SK-N-DZ (cell line): Measurements from ENCODE around the gene PCSK5.

ENCODE experiments used
- DNase-seq: peaks from one replicate; pipeline ENCODE4 v3.0.0-alpha.2; 2015; ENCODE audit warnings: low spot score

Gene PCSK5

DNA sequence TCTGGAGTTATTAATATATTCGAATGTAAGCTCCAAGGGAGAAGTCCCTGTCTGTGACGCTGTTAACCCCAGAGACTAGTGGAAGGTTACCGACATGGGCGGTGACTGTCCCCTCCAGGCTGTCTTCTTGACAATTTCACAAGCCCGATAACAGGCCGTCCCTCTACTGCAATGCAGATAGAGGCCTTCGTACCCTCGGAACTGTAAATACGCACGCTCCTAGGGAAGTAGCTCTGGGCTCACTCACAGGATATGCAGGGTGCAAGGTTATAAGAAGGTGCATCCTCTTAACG is 504.4 kb downstream of the PCSK5 start:
- DNase-seq = peak; percentile 92

DNA sequence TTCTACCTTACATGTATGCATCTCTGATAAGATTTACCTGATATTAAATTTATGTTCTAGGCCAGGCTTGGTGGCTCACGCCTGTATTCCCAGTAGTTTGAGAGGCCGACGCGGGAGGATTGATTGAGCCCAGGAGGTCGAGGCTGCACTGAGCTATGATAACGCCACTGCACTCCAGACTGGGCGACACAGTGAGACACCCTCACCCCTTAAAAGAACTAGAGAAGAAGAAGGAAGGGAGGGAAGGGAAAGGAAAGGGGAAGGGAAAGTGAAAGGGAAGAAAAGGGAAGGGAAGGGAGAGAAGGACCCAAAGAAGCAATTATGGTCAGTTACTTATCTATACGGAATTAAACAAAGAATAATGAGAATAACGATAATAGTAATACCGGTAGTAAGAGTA is 504.9 kb downstream of the PCSK5 start:
- DNase-seq = no peak

DNA sequence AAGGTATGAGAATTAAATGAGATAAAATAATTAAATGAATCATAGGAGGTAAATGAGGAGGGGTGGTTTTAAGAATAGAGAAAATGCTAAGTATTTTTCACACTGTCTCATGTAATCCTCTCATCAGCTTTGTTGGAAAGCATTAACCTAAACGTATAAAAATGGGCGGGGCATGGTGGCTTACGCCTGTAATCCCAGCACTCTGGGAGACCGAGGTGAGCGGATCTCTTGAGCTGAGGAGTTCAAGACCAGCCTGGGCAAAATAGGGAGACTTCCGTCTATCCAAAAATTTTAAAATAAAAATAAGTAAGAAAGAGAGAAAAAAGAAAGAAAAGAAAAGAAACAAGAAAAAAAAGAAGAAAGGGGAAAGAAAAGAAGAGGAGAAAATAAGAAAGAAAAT is 505.7 kb downstream of the PCSK5 start:
- DNase-seq = no peak

DNA sequence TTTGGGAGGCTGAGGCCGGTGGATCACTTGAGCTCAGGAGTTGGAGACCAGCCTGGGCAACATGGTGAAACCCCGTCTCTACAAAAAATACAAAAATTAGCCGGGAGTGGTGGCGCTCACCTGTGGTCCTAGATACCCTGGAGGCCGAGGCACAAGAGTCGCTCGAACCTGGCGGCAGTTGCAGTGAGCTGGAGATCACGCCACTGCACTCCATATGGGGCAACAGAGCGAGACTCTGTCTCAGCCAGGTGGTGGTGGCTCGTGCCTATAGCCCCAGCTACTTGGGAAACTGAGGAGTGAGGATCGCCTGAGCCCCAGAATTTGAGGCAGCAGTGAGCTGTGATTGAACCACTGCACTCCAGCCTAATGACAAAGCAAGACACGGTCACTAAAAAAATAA is 506.1 kb downstream of the PCSK5 start:
- no peak for DNase-seq

DNA sequence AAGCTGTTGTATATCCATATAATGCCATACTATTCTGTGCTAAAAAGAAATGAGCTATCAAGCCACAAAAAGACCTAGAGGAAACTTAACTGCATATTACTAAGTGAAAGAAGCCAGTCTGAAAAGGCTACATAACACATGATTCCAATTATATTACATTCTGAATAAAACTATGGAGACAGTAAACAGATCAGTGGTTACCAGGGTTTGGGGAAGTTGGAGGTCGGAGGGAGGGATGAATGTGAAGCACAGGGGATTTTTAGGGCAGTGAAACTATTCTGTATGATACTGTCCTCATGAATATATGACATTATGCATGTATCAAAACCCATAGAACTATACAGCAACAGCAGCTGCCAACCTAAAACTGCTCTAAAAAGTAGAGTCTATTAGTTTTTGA is 509.4 kb downstream of the PCSK5 start:
- no peak for DNase-seq

DNA sequence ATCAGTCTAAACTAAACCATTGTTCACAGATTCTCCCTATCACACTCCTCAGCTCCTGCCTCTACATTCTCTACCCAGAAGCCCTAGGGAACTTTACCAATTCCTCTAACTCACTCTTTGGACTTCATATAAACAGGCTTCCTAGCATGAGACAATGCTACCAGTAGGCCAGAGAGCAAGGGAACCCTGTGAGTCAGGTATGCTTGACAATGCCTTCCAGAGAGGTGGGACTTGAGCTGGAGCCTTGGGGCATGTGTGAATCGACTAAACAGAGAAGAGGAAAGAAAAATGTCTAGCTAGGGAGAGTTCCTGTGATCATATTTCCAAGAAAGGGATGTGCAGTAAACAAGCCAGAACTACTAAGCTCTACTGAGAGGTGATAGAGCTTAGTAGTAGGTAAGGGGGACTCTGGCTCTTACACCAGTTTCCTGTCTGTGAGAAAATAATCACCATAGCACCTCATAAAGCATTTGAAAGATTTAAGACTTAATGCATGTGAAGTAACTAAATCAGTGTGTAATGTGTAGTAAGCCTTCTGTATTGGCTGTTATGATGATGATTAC is 510.1 kb downstream of the PCSK5 start:
- no peak for DNase-seq

DNA sequence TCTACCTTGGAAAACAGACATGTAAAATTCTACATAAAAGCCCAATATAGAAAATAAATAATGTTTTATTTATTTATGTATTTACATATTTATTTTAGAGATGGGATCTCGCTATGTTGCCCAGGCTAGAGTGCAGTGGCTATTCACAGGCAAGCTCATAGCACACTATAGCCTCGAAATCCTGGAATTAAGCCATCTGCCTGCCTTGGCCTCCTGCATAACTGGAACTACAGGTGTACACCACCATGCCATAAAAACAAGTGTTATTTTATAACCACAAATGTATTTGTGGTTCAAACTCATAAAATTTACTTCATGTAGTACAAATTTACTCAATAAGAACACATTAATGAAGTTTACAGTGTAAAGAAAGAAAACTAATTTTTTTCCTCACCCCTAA is 510.7 kb downstream of the PCSK5 start:
- DNase-seq = no peak

DNA sequence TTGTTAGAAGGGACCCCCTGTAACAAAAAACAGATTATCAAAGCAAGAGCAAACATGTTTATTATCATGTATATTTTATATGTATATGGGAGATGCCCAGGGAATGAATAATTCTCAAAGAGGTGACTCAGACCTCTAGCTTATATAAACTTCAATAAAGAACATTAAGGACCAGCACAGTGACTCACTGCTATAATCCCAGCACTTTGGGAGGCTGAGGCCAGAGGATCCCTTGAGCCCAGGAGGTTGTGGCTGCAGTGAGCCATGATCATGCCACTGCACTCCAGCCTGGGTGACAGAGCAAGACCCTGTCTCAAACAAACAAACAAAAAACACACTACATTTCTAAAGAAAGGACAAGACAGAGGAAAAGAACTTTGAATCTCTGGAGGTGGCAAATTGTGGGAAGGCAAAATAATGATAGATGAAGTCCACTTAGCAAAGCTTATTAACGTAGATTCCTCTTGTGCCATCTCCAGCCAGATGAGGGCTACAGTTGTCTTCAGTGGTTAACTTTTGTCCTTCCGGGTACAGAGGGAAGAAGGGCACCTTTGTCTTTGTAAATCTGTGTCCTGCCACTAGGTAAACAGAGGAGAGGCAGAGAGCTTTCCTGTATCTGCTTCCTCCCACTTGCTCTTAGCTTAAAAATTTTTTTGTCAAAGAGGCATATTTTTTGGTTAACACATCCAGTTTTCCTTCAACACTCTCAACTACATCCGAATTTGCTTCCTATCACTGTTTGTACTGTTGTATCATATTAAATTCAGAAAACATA is 511.3 kb downstream of the PCSK5 start:
- DNase-seq = no peak

DNA sequence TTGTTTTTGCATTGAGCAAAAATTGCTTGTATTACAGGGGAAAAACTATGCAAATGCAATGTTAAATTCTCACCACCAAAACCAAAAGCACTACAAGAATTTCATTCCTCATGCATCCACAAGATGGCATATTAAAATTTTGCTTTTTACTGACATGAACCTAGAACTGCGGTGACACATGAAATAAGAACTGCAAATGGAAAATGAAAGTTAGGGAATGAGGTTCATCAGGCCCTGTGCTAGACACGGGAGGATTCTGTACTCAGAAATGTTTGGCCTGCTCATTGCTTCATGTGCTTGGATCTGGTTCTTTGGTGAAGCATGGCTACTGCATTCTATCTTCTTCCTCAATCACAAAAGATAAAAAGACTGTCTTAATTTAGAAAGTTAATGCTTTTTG is 512.9 kb downstream of the PCSK5 start:
- peak; percentile 28 for DNase-seq

DNA sequence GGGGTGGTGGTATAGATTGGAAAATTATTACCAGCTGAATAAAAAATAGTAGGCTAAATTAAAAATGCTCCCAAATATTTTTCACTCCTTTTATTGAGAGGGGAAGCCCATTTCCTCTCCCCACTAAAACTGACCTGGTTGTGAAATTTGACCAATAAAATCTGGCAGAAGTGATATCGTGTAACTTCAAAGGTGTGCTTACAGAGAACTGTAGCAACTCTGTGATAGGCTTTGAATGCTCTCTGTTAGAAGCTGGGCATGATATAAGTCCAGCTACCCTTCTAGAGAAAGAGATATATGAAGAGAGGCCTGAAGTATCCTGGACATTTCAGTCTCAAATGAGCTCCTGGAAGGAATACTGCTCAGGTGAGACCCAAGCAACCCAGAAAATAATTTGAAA is 513.9 kb downstream of the PCSK5 start:
- DNase-seq = no peak

DNA sequence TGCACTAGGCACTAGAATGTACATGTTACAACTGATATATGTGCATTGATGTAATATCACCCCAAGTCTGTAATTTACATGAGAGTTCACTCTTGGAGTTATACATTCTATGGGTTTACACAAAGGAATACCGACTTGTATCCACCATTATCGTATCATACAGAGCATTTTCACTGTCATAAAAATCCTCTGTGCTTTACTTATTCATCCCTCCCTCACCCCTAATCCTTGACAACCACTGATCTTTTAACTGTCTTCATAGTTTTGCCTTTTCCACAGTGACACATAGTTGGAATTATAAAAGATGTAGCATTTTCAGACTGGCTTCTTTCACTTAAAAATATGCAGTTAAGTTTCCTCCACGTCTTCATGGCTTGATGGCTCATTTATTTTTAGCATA is 514.9 kb downstream of the PCSK5 start:
- DNase-seq = no peak

DNA sequence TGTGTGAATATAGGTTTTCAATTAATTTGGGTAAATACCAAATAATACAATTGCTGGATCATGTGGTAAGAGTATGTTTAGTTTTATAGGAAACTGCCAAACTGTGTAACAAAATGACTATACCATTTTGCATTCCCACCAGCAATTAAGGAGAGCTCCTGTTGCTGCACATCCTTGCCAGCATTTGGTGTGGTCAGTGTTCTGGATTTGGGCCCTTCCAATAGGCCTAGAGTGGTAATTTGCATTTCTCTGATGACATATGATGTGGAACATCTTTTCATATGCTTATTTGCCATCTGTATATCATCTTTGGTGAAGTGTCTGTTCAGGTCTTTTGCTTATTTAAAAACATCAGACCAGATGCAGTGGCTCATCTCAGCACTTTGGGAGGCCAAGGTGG is 515.4 kb downstream of the PCSK5 start:
- no peak for DNase-seq
